Activated T-cell treated with anti-CD3 and anti-CD28 coated beads, Interleukin-2, amount 50 U/mL, for 1 hour (primary cell): ENCODE measurements around the gene SCN3B.
"Not testable (repeated sequence)": the region's sequence is repeated elsewhere in the genome, so short reads cannot be mapped to it uniquely, and the experiment has no call there.

ENCODE experiments used
- DNase-seq: peaks from one replicate; pipeline ENCODE4 v3.0.0-alpha.2; 2020

The SCN3B gene, protein sequence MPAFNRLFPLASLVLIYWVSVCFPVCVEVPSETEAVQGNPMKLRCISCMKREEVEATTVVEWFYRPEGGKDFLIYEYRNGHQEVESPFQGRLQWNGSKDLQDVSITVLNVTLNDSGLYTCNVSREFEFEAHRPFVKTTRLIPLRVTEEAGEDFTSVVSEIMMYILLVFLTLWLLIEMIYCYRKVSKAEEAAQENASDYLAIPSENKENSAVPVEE

DNA sequence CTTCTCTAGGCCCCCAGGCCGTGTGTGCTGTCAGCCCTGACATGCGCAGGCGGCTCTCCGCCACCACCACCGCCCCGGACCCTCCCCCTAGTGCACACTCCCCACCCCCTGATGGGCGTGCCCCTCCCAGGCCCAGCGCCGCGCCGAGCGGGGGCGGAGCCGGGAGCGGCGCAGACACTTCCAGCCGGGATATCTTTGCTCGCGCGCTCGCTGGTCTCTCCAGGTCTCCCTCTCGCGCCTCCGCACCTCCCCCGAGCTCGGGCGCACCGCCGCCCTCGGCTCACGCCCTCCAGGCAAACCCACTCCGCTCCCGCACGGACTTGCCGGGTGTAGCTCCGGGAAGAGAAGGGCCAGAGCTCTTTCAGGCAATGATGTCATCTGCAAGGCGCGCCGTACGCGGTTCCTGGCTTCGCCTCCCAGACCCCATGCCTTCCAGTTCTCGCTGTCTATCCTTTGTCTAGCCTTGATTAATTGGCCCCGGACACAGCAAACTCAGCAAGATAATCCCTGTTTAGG is at the start of gene SCN3B:
TSS of gene SCN3B (minus strand) at position 59 of the 516 bp plus-strand sequence. CDS start 823 bp downstream, outside the sequence.
- peak; percentile 22 for DNase-seq

DNA sequence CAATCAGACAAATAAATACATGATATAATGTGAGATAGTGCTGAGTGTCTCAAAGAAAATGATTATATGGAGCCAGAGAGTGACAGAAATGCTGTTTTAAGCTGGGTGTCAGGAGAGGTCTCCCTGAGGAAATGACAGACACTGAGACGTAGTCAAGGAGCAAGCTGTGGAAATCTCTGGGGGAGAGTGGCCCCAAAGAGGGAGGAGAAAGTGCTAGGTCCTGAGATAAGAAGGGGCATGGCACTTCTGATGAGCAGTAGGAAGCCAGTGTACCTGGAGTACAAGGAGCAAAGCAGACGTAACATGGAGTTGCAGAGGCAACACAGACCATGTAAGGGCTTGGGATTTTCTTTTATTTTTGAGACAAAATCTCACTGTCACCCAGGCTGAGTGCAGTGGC is 48.3 kb upstream of the SCN3B start:
- DNase-seq = no peak

DNA sequence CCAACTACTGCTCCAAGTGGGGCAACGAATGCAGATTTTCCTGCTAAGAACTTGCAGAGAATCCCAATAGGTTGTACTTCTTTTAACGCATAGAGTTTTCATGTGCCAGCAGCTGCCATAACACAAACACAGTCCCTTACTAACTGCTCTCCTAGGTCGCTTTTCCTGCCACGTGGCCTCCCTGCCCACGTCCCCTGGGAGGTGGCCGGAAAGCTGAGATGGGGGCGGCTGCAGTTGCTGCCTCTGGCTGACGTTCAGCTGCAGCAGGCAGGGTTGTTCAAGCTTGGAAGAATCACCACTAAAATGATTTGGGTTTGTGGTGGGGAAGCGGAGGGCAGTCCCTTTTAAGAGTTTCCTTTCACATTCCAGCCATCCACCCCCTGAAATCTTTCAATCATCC is 47.7 kb upstream of the SCN3B start:
- DNase-seq = no peak

DNA sequence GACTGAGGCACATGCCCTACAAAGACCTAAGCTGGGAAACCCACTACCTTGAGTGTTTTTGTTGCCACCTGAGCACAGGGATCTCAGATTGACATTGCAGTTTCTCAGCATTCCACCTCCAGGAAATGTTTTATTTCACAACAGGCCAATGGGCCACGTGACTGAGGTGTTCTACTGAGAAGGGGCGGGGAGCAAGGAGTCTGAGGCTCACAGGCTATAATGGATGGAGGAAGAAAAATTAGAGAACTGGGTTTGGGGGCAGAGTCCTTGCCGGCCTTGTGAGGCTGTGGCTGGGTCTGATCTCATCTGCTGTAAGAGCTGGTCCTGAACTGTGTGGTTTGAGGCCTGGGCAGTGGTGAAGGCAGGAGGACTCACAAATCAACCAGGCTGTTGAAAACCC is 46.3 kb upstream of the SCN3B start:
- no peak for DNase-seq

DNA sequence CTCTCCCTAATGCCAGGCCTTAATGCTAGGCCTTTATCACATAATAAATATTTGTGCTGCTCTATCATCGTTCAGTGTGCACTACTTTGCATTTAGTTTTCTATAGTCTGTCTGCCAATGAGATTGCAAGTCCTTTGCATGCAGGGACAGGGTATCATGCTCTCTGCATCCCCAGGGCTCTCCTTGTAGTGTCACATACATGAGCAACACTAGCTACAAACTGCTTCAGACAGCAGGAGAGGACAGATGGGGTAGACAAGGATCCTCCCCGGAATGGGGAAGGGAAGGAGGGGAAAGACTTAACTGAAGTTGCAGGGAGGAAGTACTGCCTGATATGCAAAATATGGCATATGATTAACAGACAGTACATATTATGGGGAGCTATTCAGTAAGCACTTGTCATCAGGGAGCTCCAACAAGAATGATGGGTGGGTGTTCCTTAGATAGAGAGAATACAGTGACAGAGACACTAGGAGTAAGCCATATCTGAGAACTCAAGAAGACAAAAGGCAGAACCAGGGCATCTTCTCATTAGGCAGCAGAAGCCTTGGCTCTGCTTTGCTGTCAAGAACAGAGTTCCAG is 44.2 kb upstream of the SCN3B start:
- no peak for DNase-seq

DNA sequence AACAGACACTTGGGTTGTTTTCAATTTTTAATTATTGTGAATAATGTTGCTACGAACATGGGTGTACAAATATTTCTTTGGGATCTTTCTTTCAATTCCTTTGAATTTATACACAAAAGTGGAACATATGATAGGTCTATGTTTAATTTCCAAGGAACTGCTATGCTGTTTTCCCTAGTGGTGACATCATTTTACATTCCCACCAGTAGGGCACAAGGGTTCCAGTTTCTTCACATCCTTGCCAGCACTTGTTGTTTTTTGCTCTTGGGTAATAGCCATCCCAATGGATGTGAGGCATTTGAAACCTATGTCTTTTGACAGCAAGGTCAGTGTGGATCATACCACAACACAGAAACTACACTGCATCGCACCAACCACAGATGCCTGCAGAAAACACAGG is 41.8 kb upstream of the SCN3B start:
- no peak for DNase-seq

DNA sequence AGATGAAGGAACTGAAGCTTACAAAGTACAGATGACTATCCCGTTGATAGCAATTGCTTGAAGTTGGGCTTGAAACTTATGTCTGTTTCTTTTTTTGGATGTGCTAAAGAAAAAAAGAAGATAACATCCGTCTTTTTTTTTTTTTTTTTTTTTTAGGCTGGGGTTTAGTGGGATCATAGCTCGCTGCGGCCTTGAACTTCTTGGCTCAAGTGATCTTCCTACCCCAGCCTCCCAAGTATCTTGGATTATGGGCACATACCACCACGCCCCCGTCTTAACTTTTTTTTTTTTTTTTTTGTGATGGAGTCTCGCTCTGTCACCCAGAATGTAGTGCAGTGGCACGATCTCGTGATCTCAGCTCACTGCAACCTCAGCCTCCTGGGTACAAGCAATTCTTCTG is 40.8 kb upstream of the SCN3B start:
- no peak for DNase-seq

DNA sequence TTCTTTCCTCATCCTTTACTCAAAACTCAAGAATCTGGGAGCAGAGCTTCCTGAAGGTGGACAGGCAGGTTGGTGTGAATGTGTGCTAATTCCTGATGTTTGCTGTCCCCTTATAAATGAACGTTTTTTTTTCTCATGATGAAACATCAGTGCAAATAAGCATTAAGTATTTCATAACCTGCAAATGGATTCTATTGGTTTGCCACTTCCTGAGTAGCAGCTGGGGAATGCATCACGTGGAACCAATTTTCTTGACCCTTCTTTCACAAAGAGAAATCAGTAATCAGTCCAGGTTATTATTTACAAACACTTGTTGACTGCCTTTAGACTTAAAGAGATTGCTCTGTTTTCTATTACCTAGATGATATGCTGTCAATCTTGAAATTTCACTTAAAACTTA is 40.1 kb upstream of the SCN3B start:
- no peak for DNase-seq

DNA sequence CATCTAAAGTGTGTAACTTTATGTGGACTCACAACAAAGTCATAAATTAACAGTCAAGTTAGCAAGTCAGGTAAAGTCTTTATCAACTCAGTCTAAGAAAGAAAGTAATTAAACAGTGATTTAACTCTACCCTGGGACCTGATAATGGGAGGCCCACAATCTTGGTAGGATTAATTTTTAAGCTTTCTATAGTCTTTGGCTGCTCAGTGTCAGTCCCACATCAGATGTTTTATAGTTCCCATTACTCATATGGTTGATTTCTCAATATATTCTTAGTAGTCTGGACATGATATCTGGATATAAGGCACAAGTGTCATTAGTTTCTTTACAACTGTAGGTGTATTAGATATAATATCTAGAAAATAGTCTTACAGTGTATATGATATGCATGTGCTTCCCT is 38.5 kb upstream of the SCN3B start:
- no peak for DNase-seq

DNA sequence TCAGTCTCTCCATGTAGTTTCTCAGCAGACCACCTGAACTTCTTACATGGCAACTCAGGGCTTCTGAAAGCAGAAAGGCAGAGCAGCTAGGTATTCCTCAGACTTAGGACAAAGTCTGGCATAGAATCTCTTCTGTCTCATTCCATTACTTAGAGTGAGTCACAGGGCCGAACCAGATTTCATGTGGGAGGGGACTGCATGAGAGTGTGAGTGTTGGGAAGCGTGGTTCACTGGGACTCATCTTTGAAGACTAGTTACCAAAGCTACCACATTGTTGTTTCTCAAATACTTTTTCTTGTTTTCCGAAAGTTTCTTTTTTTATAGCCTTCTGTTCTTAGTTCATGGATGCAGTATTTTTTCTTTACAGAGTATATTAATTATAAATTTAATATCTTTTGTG is 36.1 kb upstream of the SCN3B start:
- DNase-seq = no peak

DNA sequence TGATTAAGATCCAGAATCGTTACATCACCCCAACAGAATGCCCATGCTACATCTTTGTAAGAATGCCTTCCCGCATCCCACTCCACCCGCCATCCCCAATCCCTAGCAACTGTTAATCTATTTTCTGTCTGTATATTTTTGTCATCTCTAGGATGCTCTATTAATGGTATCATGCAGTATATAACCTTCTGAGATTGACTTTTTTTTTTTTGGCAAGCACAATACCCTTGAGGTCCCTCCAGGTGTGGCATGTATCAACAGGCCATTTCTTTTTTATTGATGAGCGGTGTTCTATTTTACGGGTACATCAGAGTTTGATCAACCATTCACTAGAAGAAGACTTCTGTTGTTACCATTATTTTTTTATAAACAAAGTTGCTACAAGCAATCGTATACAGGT is 30.2 kb upstream of the SCN3B start:
- no peak for DNase-seq

DNA sequence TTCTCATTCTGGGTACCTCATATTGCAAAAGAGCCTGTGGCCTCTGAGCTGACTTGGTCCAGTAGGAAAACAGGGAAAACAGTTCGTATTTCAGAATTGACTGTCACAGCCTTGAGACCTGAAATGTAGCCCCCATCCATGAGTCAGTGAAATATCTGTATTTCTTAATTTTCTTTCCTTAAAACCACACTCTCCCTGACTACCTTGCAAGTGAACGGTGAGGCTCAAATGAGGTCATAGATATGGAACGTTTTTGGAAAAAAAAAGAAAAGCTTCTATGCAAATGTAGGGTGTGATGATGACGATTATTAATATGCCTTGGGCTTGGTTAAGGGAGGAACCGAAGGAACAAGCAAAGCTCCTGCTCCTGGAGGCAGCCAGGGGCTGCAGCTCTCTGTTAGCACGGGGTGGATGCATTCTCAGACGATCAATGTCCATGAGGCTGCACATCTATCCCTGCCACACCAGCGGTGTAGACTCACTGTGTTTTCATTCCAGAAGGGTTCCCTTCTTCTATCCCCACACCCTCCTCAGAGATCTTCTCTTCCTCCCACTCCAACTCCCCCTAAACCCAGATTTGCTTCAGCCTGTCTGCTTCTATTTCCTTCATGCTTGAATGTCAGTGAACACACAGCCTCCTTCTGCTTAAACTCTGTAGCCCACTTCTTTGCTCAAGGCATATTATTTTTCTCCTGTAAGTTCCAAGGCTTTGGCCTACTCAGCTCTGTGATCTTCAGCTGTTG is 29.2 kb upstream of the SCN3B start:
- DNase-seq = no peak

DNA sequence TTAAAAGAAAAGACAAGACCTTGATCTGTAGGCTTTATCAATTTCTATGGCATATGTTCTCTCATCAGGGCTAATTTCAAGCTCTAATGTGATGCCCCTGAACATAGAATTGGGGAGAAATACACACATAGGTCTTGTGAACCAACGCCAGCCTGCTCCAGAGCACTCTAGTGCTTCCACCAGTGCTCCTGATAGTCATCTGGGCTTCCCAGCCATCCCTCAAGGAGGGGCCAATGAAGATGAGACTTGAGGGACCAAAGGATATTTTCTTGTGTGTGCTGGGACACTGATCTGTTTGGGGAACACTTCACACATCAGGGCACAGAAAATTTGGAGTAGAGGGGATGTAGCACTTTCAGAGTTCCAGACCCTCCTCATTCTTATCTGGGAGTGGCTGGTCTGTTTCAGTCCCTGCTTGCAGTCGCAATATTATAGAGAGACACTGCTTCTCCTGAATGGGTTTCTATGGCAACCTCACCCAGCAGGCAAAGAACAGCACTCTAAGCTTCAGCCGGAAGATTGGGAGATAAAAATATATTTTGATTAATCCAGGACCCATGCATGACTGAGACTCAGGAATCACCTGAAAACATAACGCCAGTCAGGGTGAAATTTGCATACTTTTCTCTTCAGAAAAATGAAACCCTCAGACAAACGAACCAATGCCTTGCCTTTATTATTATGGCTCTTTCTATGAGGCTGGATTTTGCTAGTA is 28.4 kb upstream of the SCN3B start:
- no peak for DNase-seq

DNA sequence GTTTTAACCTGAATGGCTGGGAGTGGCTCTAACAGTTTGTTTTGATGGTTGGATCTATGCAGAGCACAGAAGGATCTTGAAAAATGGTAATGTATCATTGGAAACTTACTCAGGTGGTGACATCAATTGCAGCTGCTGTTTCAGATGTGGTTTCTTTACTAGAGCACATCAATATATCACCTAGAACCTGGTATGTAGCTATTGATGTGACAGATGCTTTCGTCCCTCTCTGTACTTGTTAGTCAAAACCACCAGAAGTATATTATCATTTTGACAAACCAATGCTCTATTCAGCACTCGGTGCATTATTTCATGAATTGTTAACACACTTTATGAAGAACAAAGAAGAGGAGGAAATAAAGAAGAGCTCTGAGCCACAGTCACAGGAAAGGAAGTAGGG is 26.6 kb upstream of the SCN3B start:
- DNase-seq = no peak

DNA sequence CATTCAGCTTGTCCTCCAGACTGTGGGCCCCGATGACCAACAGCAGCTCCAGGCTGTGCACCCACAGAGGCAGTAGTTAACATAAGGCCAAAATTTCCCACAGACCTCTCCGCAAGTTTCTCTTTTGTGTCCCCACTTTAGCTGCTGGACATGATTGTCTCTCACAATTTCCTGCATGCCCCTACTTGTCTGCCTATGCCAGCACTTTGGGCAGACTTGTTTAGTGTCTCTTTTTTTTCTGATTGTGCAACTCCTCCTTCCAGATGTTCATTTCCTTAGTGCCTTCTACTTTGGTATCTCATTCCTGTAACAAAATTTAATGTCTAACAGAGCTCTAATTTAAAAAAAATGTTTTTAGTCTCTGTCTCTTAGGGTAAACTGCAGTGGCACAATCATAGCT is 23.8 kb upstream of the SCN3B start:
- no peak for DNase-seq

DNA sequence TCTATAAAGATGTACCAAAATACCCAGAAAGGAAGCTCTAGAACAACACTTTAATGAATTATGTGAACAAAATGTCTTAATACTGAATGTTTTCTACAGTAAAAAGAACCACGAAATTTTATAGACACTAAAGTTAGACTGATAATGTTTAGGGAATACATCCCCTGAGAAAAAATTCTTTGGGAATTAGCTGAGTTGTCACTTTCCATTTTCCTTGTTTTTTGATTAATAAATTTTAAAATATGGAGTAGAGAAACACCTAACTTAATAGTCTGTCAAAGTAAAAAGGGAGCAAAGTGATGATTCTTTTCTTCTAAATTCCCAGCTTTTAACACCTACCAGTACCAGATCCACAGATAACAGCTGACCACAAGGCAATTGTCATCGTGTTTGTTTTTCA is 23.1 kb upstream of the SCN3B start:
- DNase-seq = no peak

DNA sequence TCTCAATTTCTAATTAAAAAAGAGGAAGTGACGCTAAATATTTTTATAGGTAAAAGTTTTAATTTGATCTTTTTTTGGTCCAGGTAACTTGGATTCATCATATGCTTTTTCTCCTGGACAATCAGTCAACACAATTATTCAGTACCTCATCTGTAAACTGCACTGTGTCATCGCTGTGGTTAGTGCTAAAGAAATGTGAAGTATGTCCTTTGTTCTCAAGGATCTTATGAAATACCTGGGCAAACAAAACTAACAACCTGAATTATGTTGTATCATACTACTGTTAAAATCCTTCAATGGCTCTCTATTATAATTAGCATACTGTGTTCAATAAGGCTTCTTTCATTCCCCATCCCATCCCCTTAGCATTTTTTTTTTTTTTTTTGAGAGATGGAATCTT is 19.9 kb upstream of the SCN3B start:
- no peak for DNase-seq

DNA sequence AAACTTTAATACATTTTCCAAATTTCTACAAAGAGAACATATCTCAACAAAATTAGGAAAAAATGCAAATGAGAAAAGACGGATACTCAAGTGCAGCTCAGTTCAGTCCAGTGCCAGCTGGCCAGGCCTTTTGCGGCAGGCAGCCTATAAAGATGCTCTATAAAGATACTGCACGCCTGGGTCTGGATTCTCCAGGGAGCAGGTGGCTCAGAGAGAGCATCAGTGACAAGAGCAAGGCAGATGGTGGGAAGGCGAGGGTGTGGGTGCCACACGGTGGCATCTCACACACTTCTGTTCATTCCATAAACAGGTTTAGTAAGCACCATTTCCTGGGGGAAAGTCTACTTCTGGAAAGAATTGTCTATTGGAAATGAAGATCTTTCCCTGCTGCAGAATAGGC is 18.1 kb upstream of the SCN3B start:
- DNase-seq = no peak

DNA sequence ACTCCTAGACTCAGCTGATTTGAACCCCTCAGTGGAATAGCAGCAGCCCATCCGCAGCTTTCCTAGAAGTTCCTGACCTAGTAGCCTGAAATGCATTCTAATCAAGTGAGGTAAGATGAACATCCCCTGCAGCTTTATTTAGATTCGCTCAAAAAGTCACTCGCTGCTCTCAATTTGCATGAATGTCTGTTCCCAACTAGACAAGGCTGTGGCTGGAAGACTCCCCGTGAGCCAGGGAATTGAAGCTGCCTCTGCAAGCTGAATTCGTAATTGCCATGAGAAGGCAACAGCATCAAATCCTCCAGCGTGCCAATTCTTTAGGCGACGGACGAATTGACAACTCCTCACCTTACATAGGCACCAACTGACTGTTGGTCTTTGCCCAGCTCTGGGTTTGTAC is 17.1 kb upstream of the SCN3B start:
- no peak for DNase-seq

DNA sequence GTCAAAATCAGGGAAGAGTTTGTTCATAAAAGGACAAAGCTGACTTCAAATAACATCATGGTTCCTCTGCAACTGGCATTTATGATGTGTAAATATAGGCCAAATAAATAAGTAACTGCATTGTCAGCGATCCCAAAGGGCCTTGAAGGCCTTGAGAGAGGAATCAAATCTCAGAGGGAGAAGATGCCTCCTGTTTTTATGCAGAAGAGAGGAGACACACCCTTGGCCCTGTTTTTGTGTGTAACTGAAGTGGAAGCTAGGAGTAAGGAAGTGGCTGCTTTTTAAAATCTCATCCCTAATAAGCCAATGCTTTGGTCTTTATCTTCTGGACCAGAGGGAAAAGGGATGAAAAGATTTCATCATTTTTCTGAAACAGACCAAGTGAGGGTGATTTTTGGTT is 15.7 kb upstream of the SCN3B start:
- DNase-seq = no peak

DNA sequence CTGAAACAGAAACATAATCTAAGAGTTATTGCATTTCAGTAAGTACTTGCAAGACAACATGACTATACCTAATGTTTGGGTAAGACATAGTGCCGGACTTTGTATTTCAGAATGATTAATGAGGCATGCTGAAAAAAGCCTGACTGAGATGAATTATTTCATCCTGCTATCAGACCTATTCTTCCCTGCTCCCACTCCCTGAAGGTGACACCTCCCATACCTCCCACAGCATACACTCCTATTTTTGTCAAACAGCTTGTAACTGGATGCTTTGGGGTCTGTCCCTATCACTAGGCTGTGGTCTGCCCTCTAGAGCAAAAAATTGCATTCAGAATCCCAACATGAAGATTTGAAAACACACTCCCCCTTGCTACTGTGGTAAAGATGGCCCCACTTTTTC is 10.9 kb upstream of the SCN3B start:
- DNase-seq = no peak

DNA sequence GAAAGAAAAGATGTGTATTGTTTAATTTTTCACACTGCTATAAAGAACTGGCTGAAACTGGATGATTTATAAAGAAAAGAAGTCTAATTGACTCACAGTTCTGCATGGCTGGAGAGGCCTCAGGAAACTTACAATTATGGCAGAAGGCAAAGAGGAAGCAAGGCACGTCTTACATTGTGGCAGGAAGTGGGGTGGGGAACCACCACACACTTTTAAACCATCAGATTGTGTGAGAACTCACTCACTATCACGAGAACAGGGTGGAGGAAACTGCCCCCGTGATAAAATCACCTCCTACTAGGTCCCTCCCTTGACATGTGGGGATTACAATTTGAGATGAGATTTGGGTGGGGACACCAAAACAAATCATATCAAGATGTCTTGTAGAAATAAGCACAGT is 5.5 kb upstream of the SCN3B start:
- not testable (repeated sequence) for DNase-seq

DNA sequence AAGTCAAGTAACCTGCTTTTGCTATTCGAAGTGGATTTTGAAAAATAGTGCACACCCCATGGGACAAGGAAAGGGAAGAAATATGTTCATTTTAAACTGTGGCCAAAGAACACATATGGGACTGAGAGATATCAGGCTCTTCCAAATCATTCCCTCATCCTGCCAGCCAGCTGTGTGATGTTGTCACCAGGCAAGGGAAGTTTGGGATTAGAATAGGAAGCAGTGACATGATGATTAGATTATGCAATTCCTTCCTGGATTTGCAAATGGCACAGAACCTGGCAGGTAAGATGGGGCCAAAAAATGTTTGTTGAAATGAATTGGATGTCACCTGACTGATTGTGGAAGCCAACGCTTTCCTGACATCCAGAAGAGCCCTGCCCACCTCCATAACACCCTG is 4.9 kb upstream of the SCN3B start:
- DNase-seq = no peak
